Activated naive CD4-positive, alpha-beta T cell treated with anti-CD3 and anti-CD28 coated beads, Interleukin-2, amount 10 ng/mL, durations not matched to agents 7 days and 5 days (primary cell): ENCODE measurements around the gene PPAT.
A peak's percentile ranks its signal among the peaks of the same experiment; 100 is the strongest.
"Not testable (repeated sequence)": the region's sequence is repeated elsewhere in the genome, so short reads cannot be mapped to it uniquely, and the experiment has no call there.

Source experiments
- CTCF ChIA-PET: fragments of 350-600 bp; sonication (Branson Sonifier 250); formaldehyde crosslinking; loops from one replicate; lab custom pipeline; 2021; ENCODE audit warnings: antibody characterized with exemption; lab: Charles Lee
- DNase-seq: peaks from one replicate; pipeline ENCODE4 v3.0.0-alpha.2; 2020
- H3K27ac Mint-ChIP-seq: one replicate; pipeline ENCODE4 v1.8.0; 2021; ENCODE audit warnings: mild to moderate bottlenecking, moderate library complexity, mixed read lengths
- H3K27me3 Mint-ChIP-seq: one replicate; pipeline ENCODE4 v1.8.0; 2021; ENCODE audit warnings: mild to moderate bottlenecking, mixed read lengths
- H3K36me3 Mint-ChIP-seq: one replicate; pipeline ENCODE4 v1.8.0; 2021; ENCODE audit warnings: mixed read lengths
- H3K4me1 Mint-ChIP-seq: one replicate; pipeline ENCODE4 v1.8.0; 2021; ENCODE audit warnings: mixed read lengths
- H3K4me3 Mint-ChIP-seq: one replicate; pipeline ENCODE4 v1.8.0; 2021; ENCODE audit warnings: mild to moderate bottlenecking, moderate library complexity, mixed read lengths
- H3K9me3 Mint-ChIP-seq: one replicate; pipeline ENCODE4 v1.8.0; 2021; ENCODE audit warnings: mixed read lengths

Gene PPAT

GRCh38 chr4:56460085-56460484 lies 24.7 kb upstream of the PPAT start:
- Mint-ChIP-seq H3K4me3 (no peak overlapping the region), H3K4me1 (peaks cover 11% of the 10 kb centered on the region), H3K27me3 (no peaks in the 10 kb centered on the region), H3K9me3 (no peaks in the 10 kb centered on the region), H3K36me3 (peaks cover 48% of the 10 kb centered on the region), H3K27ac (peak overlapping the region; percentile 58)
- no peak for DNase-seq
- CTCF ChIA-PET, result interaction anchor here (1.4 kb wide), 1 partner anchor 20 kb away, joined by 3 read pairs; no protein-coding TSS in a partner anchor

GRCh38 chr4:56450342-56450741 lies 14.9 kb upstream of the PPAT start:
- no peak overlapping the region for H3K27ac Mint-ChIP-seq
- peaks cover 61% of the 10 kb centered on the region for H3K36me3 Mint-ChIP-seq
- CTCF ChIA-PET, result no interaction called here

GRCh38 chr4:56449475-56449874 lies 14.1 kb upstream of the PPAT start:
- Mint-ChIP-seq H3K36me3 (peaks cover 62% of the 10 kb centered on the region), H3K4me1 (peaks cover 14% of the 10 kb centered on the region)
- H3K27me3 Mint-ChIP-seq, H3K4me3 Mint-ChIP-seq, H3K27ac Mint-ChIP-seq, CTCF ChIA-PET, DNase-seq, H3K9me3 Mint-ChIP-seq: not testable (repeated sequence)

More at GRCh38 chr4:56450342-56450741, 14.9 kb upstream of the PPAT start:
- Mint-ChIP-seq H3K4me1 (peaks cover 9% of the 10 kb centered on the region), H3K27me3 (no peaks in the 10 kb centered on the region), H3K4me3 (no peak overlapping the region), H3K9me3 (no peaks in the 10 kb centered on the region)
- no peak for DNase-seq

- DNase-seq, result no peak
- Mint-ChIP-seq H3K27me3 (no peaks in the 10 kb centered on the region), H3K4me1 (peaks cover 23% of the 10 kb centered on the region), H3K27ac (no peak overlapping the region), H3K36me3 (peaks cover 62% of the 10 kb centered on the region), H3K9me3 (no peaks in the 10 kb centered on the region), H3K4me3 (no peak overlapping the region)
- CTCF ChIA-PET, result no interaction called here
Measured at GRCh38 chr4:56448301-56448700, 12.9 kb upstream of the PPAT start.

GRCh38 chr4:56445699-56446098 lies 10.3 kb upstream of the PPAT start:
- peaks cover 60% of the 10 kb centered on the region for H3K36me3 Mint-ChIP-seq
- CTCF ChIA-PET, result no interaction called here
- DNase-seq, result no peak
- H3K27ac Mint-ChIP-seq, result peak overlapping the region; percentile 29
- H3K4me1 Mint-ChIP-seq, result peaks cover 37% of the 10 kb centered on the region
- no peaks in the 10 kb centered on the region for H3K9me3 Mint-ChIP-seq
- no peaks in the 10 kb centered on the region for H3K27me3 Mint-ChIP-seq
- H3K4me3 Mint-ChIP-seq, result no peak overlapping the region

GRCh38 chr4:56444719-56445118 lies 9.3 kb upstream of the PPAT start:
- H3K9me3 Mint-ChIP-seq, result no peaks in the 10 kb centered on the region
- peaks cover 59% of the 10 kb centered on the region for H3K36me3 Mint-ChIP-seq
- CTCF ChIA-PET, result interaction anchor here (1.2 kb wide), 1 partner anchor 16 kb away, joined by 4 read pairs; no protein-coding TSS in a partner anchor
- no peak overlapping the region for H3K4me3 Mint-ChIP-seq
- no peaks in the 10 kb centered on the region for H3K27me3 Mint-ChIP-seq
- peaks cover 45% of the 10 kb centered on the region for H3K4me1 Mint-ChIP-seq
- no peak overlapping the region for H3K27ac Mint-ChIP-seq
- DNase-seq, result no peak

GRCh38 chr4:56440983-56441382 lies 5.6 kb upstream of the PPAT start:
- Mint-ChIP-seq H3K4me3 (no peak overlapping the region), H3K9me3 (no peaks in the 10 kb centered on the region), H3K27ac (no peak overlapping the region), H3K4me1 (peaks cover 59% of the 10 kb centered on the region), H3K27me3 (no peaks in the 10 kb centered on the region), H3K36me3 (peaks cover 47% of the 10 kb centered on the region)
- DNase-seq, result no peak
- CTCF ChIA-PET, result interaction anchor here (1.3 to 1.7 kb wide), 2 partner anchors 17 to 19 kb away, joined by 3 to 5 read pairs; no protein-coding TSS in a partner anchor

- Mint-ChIP-seq H3K27me3 (no peaks in the 10 kb centered on the region), H3K9me3 (no peaks in the 10 kb centered on the region), H3K27ac (no peak overlapping the region), H3K36me3 (peaks cover 35% of the 10 kb centered on the region), H3K4me3 (peak overlapping the region; percentile 2), H3K4me1 (peaks cover 53% of the 10 kb centered on the region)
- CTCF ChIA-PET, result no interaction called here
- DNase-seq, result no peak
Measured at GRCh38 chr4:56438766-56439165, 3.4 kb upstream of the PPAT start.

GRCh38 chr4:56434599-56435139 lies 746 bp downstream of the PPAT start:
- Mint-ChIP-seq H3K36me3 (peaks cover 10% of the 10 kb centered on the region), H3K27ac (peak overlapping the region; percentile 92), H3K4me1 (peaks cover 44% of the 10 kb centered on the region), H3K4me3 (peak overlapping the region; percentile 84), H3K27me3 (no peaks in the 10 kb centered on the region), H3K9me3 (no peaks in the 10 kb centered on the region)
- no peak for DNase-seq
- CTCF ChIA-PET, result interaction anchor here (1.1 to 4.8 kb wide), 3 partner anchors 9 to 47 kb away, joined by 4 to 18 read pairs (median 10); partner anchors contain the start of gene AASDH

- Mint-ChIP-seq H3K36me3 (peaks cover 7% of the 10 kb centered on the region), H3K4me1 (peaks cover 35% of the 10 kb centered on the region), H3K4me3 (peak overlapping the region; percentile 84)
Measured at GRCh38 chr4:56433280-56433679, 2.1 kb downstream of the PPAT start.

GRCh38 chr4:56430203-56430602 lies 5.2 kb downstream of the PPAT start:
- peaks cover 9% of the 10 kb centered on the region for H3K36me3 Mint-ChIP-seq
- no peak overlapping the region for H3K4me3 Mint-ChIP-seq
- peaks cover 38% of the 10 kb centered on the region for H3K4me1 Mint-ChIP-seq
- H3K27me3 Mint-ChIP-seq, result no peaks in the 10 kb centered on the region
- CTCF ChIA-PET, result interaction anchor here (1.2 kb wide), 1 partner anchor 19 kb away, joined by 4 read pairs; no protein-coding TSS in a partner anchor
- peaks cover 2% of the 10 kb centered on the region for H3K9me3 Mint-ChIP-seq
- no peak for DNase-seq
- H3K27ac Mint-ChIP-seq, result no peak overlapping the region

More at GRCh38 chr4:56433280-56433679, 2.1 kb downstream of the PPAT start:
- H3K9me3 Mint-ChIP-seq, result no peaks in the 10 kb centered on the region
- CTCF ChIA-PET, result interaction anchor here (4.8 kb wide), 1 partner anchor 10 kb away, joined by 18 read pairs; no protein-coding TSS in a partner anchor
- DNase-seq, result no peak
- H3K27ac Mint-ChIP-seq, result no peak overlapping the region
- no peaks in the 10 kb centered on the region for H3K27me3 Mint-ChIP-seq

GRCh38 chr4:56427179-56427578 lies 8.2 kb downstream of the PPAT start:
- Mint-ChIP-seq H3K9me3 (peaks cover 2% of the 10 kb centered on the region), H3K4me3 (no peak overlapping the region), H3K36me3 (peaks cover 8% of the 10 kb centered on the region), H3K27me3 (no peaks in the 10 kb centered on the region), H3K4me1 (peaks cover 23% of the 10 kb centered on the region), H3K27ac (no peak overlapping the region)
- DNase-seq, result no peak
- CTCF ChIA-PET, result no interaction called here

GRCh38 chr4:56426273-56426672 lies 9.1 kb downstream of the PPAT start:
- H3K4me3 Mint-ChIP-seq, result no peak overlapping the region

GRCh38 chr4:56425518-56425917 lies 9.9 kb downstream of the PPAT start:
- Mint-ChIP-seq H3K27ac (no peak overlapping the region), H3K4me3 (no peak overlapping the region), H3K36me3 (peaks cover 8% of the 10 kb centered on the region), H3K9me3 (peaks cover 2% of the 10 kb centered on the region), H3K27me3 (no peaks in the 10 kb centered on the region), H3K4me1 (peaks cover 14% of the 10 kb centered on the region)
- CTCF ChIA-PET, result interaction anchor here (0.6 to 4.0 kb wide), 13 partner anchors 10 to 1063 kb away, joined by 3 to 21 read pairs (median 4); partner anchors contain the start of gene PPAT
- DNase-seq, result no peak

More at GRCh38 chr4:56426273-56426672, 9.1 kb downstream of the PPAT start:
- CTCF ChIA-PET, result interaction anchor here (0.6 to 4.0 kb wide), 4 partner anchors 21 to 412 kb away, joined by 3 to 21 read pairs (median 8); no protein-coding TSS in a partner anchor
- Mint-ChIP-seq H3K4me1 (peaks cover 16% of the 10 kb centered on the region), H3K27me3 (no peaks in the 10 kb centered on the region), H3K36me3 (peaks cover 8% of the 10 kb centered on the region), H3K27ac (no peak overlapping the region), H3K9me3 (peaks cover 2% of the 10 kb centered on the region)
- DNase-seq, result no peak
